NCI-H446 treated with DMSO at 0.1 percent for 48 hours (cell line): ENCODE data around the gene RBM46.
A peak's percentile ranks its signal among the peaks of the same experiment; 100 is the strongest.

Experiments
- DNase-seq: peaks from one replicate; lab custom pipeline; 2025; lab: John Stamatoyannopoulos, UW

Gene RBM46

DNA sequence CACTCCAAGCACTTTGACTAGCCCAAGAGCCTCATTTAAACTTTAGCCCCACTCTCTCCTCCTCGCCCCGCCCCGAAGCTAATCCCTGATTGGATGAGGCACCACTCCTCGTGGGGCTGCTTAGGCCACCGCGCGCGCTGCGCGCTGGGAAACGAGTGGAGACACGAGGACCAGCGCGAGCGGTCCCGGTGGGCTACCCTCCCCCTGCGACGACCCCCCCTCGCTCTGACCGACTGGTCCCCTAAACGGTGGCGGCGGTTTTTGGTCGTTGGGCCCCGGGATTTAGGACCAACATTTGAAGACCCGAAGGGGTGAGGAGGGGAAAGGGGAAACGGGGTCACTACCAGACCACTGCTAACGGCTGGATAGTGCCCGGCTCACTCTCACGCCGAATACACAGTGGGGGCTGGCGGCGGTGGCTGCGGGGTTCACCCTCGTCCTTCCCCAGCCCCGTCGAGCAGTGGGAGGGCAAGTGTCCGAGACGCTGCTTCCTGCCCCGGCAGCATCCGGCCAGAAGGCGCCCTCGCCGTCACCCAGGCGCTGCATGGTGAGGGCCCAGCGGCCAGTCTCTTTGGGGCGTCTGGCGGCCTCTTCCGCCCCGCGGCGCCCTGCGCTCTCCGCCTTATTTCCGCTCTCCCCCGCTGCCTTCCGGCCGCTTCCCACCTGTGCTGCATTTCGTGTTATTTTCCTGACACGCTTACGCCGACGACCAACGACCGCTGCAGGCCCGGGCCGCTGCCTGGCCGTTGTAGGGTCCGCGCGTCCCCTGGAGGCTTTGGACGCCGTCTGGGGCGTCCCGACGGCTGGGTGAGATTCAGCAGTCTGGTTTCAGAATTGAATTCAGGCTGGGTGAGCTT, at the start of gene RBM46:
Gene RBM46 (plus strand): TSS at position 147 of the 857 bp plus-strand sequence. CDS start 15,481 bp downstream, outside the sequence.
- DNase-seq, result no peak

DNA sequence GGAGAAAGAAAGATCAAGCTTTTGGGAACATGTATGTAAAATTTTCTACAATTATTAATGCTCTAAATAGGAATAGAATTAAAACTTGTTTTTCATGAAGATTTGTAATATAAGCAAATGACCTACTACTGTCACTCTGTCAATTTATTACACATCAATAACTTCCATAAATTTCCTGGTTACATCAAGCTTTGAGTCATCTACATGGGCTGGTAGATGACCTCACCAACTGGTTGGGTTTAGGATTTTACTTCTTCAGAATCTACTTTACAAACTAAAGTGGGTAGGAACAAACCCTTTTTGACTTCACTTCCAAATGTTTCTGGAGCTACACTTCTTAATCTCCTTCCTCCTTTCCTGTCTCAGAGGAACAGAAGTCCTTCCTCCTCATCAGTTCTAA, 49.3 kb upstream of the RBM46 start:
- DNase-seq, result no peak

GRCh38 chr4:154732669-154733068, 48.4 kb upstream of the RBM46 start:
- no peak for DNase-seq

GRCh38 chr4:154736770-154737169, 44.3 kb upstream of the RBM46 start:
- DNase-seq, result no peak

- no peak for DNase-seq
Observed at GRCh38 chr4:154738426-154738825, 42.6 kb upstream of the RBM46 start.

DNA sequence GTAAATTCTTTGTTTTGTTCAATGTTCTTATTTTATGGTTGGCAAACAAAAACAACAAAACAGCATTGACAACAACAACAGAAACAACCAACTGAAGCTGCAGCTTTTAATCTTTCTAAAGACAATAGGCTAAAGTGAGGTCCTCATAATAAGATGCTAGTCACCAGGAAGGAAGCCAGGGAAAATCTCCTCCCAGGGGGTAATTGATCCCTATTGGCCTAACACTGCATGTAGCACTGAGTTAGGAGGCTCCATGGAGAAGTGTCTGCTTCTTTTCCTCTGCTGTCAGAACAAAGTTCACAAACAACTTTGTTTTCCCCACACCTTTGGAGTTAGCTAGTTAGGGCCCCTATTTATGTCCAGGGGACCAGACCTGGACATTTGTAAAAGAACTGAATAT, 42.0 kb upstream of the RBM46 start:
- no peak for DNase-seq

DNA sequence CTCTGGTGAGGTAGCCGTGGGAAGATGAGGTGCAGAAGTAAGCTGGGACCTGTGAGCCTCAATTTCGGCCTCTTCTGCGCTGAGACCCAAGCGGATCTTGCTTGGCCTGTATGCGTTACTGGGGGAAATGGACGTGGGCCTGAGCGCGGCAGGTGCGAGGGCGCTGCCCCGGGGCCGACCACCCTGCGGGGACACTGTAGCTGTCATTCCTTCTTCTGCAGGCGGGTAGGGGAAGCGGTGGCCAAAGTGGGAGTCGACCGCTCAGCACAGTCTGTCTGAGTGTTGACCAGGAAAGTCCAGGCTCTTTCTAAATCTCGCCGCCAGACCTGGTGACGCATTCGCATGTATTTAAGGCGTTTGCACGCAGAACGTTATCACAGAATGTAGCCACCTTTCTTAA, 40.6 kb upstream of the RBM46 start:
- DNase-seq, result no peak

GRCh38 chr4:154741131-154741665, 39.9 kb upstream of the RBM46 start:
- DNase-seq, result no peak

DNA sequence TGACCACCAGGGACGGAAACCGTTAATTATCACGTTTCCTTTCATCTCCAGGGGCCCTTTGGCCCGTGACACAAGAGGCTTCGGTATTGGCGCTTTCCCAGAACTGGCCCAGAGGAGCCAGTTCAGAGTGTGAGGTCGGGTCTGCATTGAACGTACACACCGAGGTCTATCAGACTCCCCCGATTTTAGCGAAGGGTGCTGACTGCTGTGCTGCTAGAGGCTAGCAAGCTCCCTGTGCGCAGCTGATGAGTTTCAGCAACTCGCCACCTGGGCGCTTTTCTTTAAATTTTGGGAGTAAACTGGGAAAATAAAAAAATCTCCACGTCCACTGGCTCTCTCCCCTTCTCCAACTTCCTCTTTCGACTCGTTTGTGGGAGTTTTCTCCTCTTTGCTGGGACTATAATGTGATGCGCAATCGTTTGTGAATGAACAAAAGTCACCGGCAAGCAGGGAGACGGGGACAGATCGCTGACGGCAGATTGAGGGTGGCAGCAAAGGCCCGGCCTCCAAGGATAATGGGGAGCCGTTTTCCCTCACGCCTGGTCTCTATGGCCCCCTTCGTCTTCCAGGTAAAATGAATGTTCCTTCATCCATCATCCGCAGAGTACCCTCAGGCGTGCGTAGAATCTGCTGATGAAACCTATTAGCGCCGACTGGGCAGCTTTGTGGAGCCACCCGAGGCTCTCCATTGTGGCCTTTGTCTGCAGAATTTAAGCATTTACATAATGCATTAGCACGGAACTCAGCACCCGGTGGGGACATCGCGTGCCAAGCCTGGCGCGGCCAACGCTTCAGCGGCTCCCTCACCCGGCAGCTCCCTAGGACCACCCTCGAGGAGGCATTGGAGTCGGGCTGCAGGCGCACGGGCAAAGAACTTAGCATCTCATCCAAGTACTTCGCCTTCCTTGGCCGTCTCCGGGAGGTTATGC, 38.9 kb upstream of the RBM46 start:
- DNase-seq, result no peak

- DNase-seq, result no peak
Observed at GRCh38 chr4:154743683-154744340, 37.3 kb upstream of the RBM46 start, which contains the start of gene LRAT. Gene LRAT, plus strand, starts transcription at chr4:154744000. Its CDS starts 327 bp downstream, at chr4:154744327.

GRCh38 chr4:154744341-154744926, 36.6 kb upstream of the RBM46 start:
- no peak for DNase-seq

- no peak for DNase-seq
Observed at GRCh38 chr4:154757713-154758112, 23.4 kb upstream of the RBM46 start.

- no peak for DNase-seq
Observed at GRCh38 chr4:154760895-154761294, 20.2 kb upstream of the RBM46 start.

DNA sequence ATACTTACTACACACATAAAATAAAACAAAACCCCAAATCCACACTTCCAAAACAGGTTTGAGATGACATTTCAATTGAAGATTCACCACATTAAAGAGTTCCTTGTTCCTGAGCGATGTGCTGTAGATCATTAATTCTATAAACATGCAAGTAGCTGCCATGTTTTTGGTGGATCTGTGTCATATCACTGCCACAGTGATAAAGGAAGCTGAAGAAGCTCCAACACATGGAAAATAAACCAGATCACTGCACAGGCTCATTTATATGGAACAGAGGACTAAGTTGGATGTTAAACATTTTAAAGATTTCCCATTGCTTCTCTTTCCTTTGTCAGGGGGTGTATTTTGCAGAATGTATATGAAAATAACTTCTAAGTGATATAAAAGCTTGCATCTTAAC, 2.8 kb upstream of the RBM46 start:
- no peak for DNase-seq

- DNase-seq, result no peak
Observed at GRCh38 chr4:154779362-154779947, 1.6 kb upstream of the RBM46 start.

DNA sequence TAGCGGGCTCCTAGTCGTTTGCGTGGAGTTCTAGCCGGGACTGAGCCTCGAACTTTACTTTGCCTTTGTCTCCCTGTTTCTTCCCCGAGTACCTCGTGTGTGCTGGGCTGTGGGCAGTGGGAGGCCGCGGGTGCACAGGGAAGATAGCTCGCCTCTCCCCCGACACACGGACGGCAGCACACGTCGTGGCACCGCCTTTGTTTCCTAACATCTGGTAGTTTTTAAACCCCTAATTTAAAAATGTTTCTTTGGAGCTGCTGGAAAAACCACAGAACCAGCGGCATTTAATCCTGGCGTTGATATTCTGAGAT, 866 bp downstream of the RBM46 start:
- no peak for DNase-seq

GRCh38 chr4:154807042-154807630, 26.1 kb downstream of the RBM46 start:
- DNase-seq, result peak; percentile 13

DNA sequence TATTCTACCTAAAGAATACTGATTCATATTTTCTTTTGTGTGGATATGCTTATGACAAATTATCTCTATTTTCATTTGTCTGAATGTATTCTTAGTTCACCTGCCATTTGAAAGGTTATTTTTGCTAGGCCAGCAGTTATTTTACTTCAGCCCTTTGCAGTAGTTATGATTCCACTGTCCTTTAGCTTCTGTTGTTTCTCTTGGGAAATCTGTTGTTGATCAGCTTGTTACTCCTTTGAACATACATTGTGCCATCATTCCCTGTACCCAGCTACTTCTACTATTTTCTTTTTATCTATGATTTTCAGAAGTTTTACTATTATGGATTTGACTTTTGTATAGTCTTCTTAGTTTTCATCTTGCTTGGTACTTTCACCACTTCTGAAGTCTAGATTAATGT, 37.2 kb downstream of the RBM46 start:
- no peak for DNase-seq

DNA sequence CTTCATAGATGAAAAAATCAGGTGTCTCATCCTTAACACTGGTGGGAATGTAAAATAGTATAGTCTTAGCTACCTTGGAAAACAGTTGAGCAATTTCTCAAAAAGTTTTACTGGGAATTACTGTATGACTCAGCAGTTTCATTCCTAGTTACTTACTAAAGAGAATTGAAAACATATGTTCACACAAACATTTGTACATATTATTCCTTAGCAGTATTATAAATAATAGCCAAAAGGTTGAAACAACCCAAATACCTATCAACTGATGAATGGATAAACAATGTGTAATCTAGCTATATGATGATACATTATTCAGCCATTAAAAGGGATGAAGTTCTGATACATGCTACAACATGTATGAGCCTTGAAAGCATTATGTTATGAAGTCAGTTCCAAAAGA, 41.7 kb downstream of the RBM46 start:
- no peak for DNase-seq

DNA sequence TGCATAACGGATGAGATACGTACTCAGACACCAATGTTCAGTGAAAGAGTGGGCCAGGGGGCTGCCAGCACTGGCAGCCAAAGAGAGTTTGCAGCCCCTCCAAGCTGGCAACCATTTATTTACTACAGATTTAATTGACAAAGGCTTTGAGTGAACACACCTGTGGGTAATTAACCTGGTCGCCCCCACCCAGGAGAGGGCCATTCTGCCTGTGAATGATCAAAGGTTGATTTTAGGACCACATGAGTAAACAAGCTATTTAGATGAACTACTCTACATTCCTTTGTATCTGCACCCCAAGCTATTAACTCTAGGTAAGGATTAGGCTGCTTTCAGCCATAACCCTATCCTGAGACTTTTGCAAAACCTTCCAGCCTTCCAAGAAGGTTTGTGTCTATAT, 55.0 kb downstream of the RBM46 start:
- DNase-seq, result no peak

DNA sequence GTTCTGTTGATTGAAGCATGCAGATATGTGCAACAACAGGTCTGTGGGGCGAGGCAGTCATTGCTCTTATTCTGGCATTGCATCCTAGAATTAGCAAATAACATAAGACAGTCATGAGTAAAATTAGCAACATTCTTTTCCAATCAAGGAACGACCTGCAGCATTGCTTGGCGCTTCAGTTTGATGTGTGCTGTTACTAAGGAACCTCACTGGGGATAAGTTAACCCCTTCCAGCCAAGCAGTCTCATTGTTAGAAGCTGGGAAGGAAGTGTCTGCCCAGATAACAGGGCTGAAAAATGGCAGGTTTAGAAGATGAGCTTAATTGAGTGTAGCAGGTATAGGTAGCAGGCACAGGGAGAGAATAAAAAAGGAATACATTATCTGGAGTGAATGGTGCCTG, 55.4 kb downstream of the RBM46 start:
- DNase-seq, result no peak
